WTC11 (cell line): ENCODE measurements around the gene SYCN. TPM values are rescaled to one million over a fixed set of nuclear protein-coding genes. Genes with fewer than 3 reads are reported as not detected.

Experiments used
- ATAC-seq: fragments of 200-7000 bp; cut with Tn5 transposase; 2 replicates; pipeline ENCODE4 v1.10.0; 2021; ENCODE audit warnings: mild to moderate bottlenecking, moderate library complexity
- CTCF ChIA-PET: fragments of 300-600 bp; sonication (Branson Sonifier 250); formaldehyde crosslinking; loops from one replicate; lab custom pipeline; 2021; ENCODE audit warnings: antibody characterized with exemption; lab: Charles Lee
- POLR2A ChIA-PET: fragments of 350-600 bp; sonication (Branson Sonifier 250); formaldehyde crosslinking; loops from one replicate; lab custom pipeline; 2021; ENCODE audit warnings: antibody characterized with exemption; lab: Charles Lee
- DNase-seq: peaks from one replicate; pipeline ENCODE4 v3.0.0; 2021; ENCODE audit warnings: low spot score
- H3K27ac Mint-ChIP-seq: 2 replicates; pipeline ENCODE4 v1.8.0; 2021; ENCODE audit warnings: mixed read lengths
- H3K27me3 Mint-ChIP-seq: 2 replicates; pipeline ENCODE4 v1.8.0; 2021; ENCODE audit warnings: low read depth, mild to moderate bottlenecking, moderate library complexity, mixed read lengths
- H3K36me3 Mint-ChIP-seq: 2 replicates; pipeline ENCODE4 v1.8.0; 2021; ENCODE audit warnings: mixed read lengths
- H3K4me1 Mint-ChIP-seq: 2 replicates; pipeline ENCODE4 v1.8.0; 2022; ENCODE audit warnings: mixed read lengths
- H3K4me3 Mint-ChIP-seq: 2 replicates; pipeline ENCODE4 v1.8.0; 2021; ENCODE audit warnings: mild to moderate bottlenecking, moderate library complexity, mixed read lengths
- H3K9me3 Mint-ChIP-seq: 2 replicates; pipeline ENCODE4 v1.8.0; 2021; ENCODE audit warnings: mixed read lengths
- ATF1 ChIP-seq: sonication (generic); formaldehyde crosslinking; IDR thresholded peaks from 2 replicates; pipeline ENCODE4 v1.8.1; 2023; ENCODE audit warnings: mild to moderate bottlenecking, moderate library complexity, missing genetic modification reagents
- CBFB ChIP-seq: sonication (generic); formaldehyde crosslinking; IDR thresholded peaks from 2 replicates; pipeline ENCODE4 v1.8.1; 2022; ENCODE audit warnings: mild to moderate bottlenecking, low read depth, missing genetic modification reagents
- CREM ChIP-seq: sonication (generic); formaldehyde crosslinking; IDR thresholded peaks from 2 replicates; pipeline ENCODE4 v1.8.1; 2022; ENCODE audit warnings: mild to moderate bottlenecking, missing genetic modification reagents, moderate library complexity
- EMX1 ChIP-seq: fragments of 250-450 bp; sonication (Bioruptor Pico); IDR thresholded peaks from 2 replicates; pipeline ENCODE4 v1.8.0; 2021; ENCODE audit warnings: mild to moderate bottlenecking
- FOXJ3 ChIP-seq: sonication (generic); formaldehyde crosslinking; IDR thresholded peaks from 2 replicates; pipeline ENCODE4 v1.9.0; 2021; ENCODE audit warnings: missing genetic modification reagents, mild to moderate bottlenecking, borderline replicate concordance
- FOXK1 ChIP-seq: sonication (generic); formaldehyde crosslinking; IDR thresholded peaks from 2 replicates; pipeline ENCODE4 v1.8.0; 2022; ENCODE audit warnings: mild to moderate bottlenecking, moderate library complexity, missing genetic modification reagents
- HMGA2 ChIP-seq: fragments of 250-450 bp; sonication (Bioruptor Pico); IDR thresholded peaks from 2 replicates; pipeline ENCODE4 v1.4.0; 2021; ENCODE audit warnings: mild to moderate bottlenecking, moderate library complexity
- JUN ChIP-seq: sonication (generic); formaldehyde crosslinking; IDR thresholded peaks from 2 replicates; pipeline ENCODE4 v1.8.0; 2023; ENCODE audit warnings: mild to moderate bottlenecking, missing genetic modification reagents
- KAT7 ChIP-seq: sonication (generic); formaldehyde crosslinking; IDR thresholded peaks from 2 replicates; pipeline ENCODE4 v1.8.1; 2023; ENCODE audit warnings: missing genetic modification reagents, mild to moderate bottlenecking, borderline replicate concordance
- NFATC4 ChIP-seq: fragments of 250-450 bp; sonication (Bioruptor Pico); IDR thresholded peaks from 2 replicates; pipeline ENCODE4 v1.9.0; 2021; ENCODE audit warnings: mild to moderate bottlenecking
- NFE2L1 ChIP-seq: sonication (generic); formaldehyde crosslinking; IDR thresholded peaks from 2 replicates; pipeline ENCODE4 v1.8.1; 2023; ENCODE audit warnings: missing genetic modification reagents
- NR1H2 ChIP-seq: sonication (generic); formaldehyde crosslinking; IDR thresholded peaks from 2 replicates; pipeline ENCODE4 v1.9.0; 2021; ENCODE audit warnings: mild to moderate bottlenecking, moderate library complexity, missing genetic modification reagents
- NR2C2 ChIP-seq: sonication (generic); formaldehyde crosslinking; IDR thresholded peaks from 2 replicates; pipeline ENCODE4 v1.8.0; 2022; ENCODE audit warnings: mild to moderate bottlenecking, missing genetic modification reagents
- SOX15 ChIP-seq: fragments of 250-450 bp; sonication (Bioruptor Pico); IDR thresholded peaks from 2 replicates; pipeline ENCODE4 v1.9.0; 2021; ENCODE audit warnings: mild to moderate bottlenecking
- TCF7 ChIP-seq: sonication (generic); formaldehyde crosslinking; IDR thresholded peaks from 2 replicates; pipeline ENCODE4 v1.8.0; 2022; ENCODE audit warnings: mild to moderate bottlenecking, low read depth, missing genetic modification reagents, moderate library complexity
- ZBTB21 ChIP-seq: sonication (generic); formaldehyde crosslinking; IDR thresholded peaks from 2 replicates; pipeline ENCODE4 v1.8.1; 2023; ENCODE audit warnings: mild to moderate bottlenecking, missing genetic modification reagents, borderline replicate concordance
- ZNF423 ChIP-seq: fragments of 250-450 bp; sonication (Bioruptor Pico); IDR thresholded peaks from 2 replicates; pipeline ENCODE4 v2.1.2; 2022; ENCODE audit warnings: mild to moderate bottlenecking, moderate library complexity
- ZNF671 ChIP-seq: fragments of 250-450 bp; sonication (Bioruptor Pico); IDR thresholded peaks from 2 replicates; pipeline ENCODE4 v1.8.0; 2021; ENCODE audit warnings: mild to moderate bottlenecking
- total RNA-seq: library from RNA; stranded (reverse); gene quantifications from 3 replicates; pipeline ENCODE4 v1.2.3, GENCODE V29; 2021
- TF ChIP-seq, protein P1 (sequence below): fragments of 250-450 bp; sonication (Bioruptor Pico); IDR thresholded peaks from 2 replicates; pipeline ENCODE4 v1.9.0; 2021; ENCODE audit warnings: mild to moderate bottlenecking
- TF ChIP-seq, protein P2 (sequence below): sonication (generic); formaldehyde crosslinking; IDR thresholded peaks from 2 replicates; pipeline ENCODE4 v1.8.1; 2023; ENCODE audit warnings: mild to moderate bottlenecking, missing genetic modification reagents, moderate library complexity
- TF ChIP-seq, protein P3 (sequence below): fragments of 250-450 bp; sonication (Bioruptor Pico); IDR thresholded peaks from 2 replicates; pipeline ENCODE4 v1.8.0; 2021; ENCODE audit warnings: mild to moderate bottlenecking
- TF ChIP-seq, protein P4 (sequence below): sonication (generic); formaldehyde crosslinking; IDR thresholded peaks from 2 replicates; pipeline ENCODE4 v1.8.0; 2023; ENCODE audit warnings: missing genetic modification reagents, mild to moderate bottlenecking, borderline replicate concordance
- TF ChIP-seq, protein P5 (sequence below): sonication (generic); formaldehyde crosslinking; IDR thresholded peaks from 2 replicates; pipeline ENCODE4 v1.8.1; 2023; ENCODE audit warnings: mild to moderate bottlenecking, moderate library complexity, missing genetic modification reagents
- TF ChIP-seq, protein P6 (sequence below): sonication (generic); formaldehyde crosslinking; IDR thresholded peaks from 2 replicates; pipeline ENCODE4 v1.8.0; 2022; ENCODE audit warnings: mild to moderate bottlenecking, missing genetic modification reagents
- TF ChIP-seq, protein P7 (sequence below): fragments of 200-600 bp; IDR thresholded peaks from 2 replicates; pipeline ENCODE4 v1.8.0; 2022; ENCODE audit warnings: antibody characterized with exemption

SYCN gene
- total RNA-seq, 1 experiment from 2014 or later = 0.77 TPM

DNA sequence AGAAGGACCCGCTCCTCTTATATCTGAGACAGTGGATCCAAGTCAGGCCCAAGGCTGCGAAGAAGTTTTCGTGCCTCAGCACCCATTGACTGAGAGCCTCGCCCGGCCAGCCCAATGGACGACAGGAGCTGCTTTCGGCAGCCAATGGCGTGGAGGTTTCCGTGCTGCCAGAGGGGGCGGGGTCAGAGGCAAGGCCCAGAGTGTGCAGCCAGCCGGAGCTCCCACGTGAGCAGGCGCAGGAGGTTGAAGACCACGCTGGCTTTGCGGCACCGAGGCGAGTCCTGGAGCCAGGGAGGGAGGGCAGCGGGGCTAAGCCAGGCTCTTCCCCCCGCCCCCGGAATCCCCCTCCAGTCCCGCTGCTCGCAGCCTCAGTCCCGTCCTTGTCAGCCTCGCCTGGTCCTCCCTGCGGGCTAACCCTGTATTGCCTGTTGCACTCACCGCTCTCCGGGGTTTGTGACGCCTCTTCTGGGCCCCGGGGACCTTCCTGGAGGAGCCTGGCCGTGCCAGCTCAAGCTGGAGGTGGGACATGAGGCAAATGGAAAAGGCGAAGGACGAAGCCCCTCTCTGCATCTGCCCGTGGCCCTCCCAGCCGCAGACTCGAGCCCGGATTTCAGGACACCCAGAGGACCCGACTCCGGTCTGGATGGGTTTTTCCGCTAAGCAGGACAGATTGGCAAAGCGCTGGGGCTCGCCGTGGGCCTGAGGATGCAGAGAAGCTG is 43.0 kb upstream of the SYCN start:
- POLR2A ChIA-PET = interaction anchor here (0.6 kb wide), 1 partner anchor 13 kb away, joined by 4 read pairs; no protein-coding TSS in a partner anchor
- CTCF ChIA-PET = interaction anchor here (0.6 to 1.6 kb wide), 15 partner anchors 14 to 125 kb away, joined by 3 to 6 read pairs (median 4); partner anchors contain the start of genes IFNL1, NCCRP1 and SAMD4B
- Mint-ChIP-seq H3K27ac (no peak overlapping the region), H3K9me3 (no peaks in the 10 kb centered on the region), H3K36me3 (no peaks in the 10 kb centered on the region), H3K4me3 (peak overlapping the region; percentile 60), H3K27me3 (peaks cover 65% of the 10 kb centered on the region), H3K4me1 (no peaks in the 10 kb centered on the region)
- ATAC-seq (peak; percentile 67), DNase-seq (peak; percentile 80)
- TF ChIP-seq NFATC4 (CRISPR knock-in tag) (no peak), TCF7 (peak; percentile 85; the same call in 1 of the 2 replicates), HMGA2 (CRISPR knock-in tag) (no peak), CREM (peak; percentile 54; the same call in 1 of the 2 replicates), NR2C2 (peak; percentile 43; the same call in 1 of the 2 replicates), JUN (0 out of 2 replicates have a peak, but pooled peaks have one; percentile 35), FOXK1 (CRISPR knock-in tag) (peak; percentile 84), CBFB (CRISPR knock-in tag) (no peak), SOX15 (CRISPR knock-in tag) (no peak), NFE2L1 (peak; percentile 93), ZNF671 (no peak), FOXJ3 (CRISPR knock-in tag) (no peak), EMX1 (CRISPR knock-in tag) (no peak), ZNF423 (no peak), ZBTB21 (peak; percentile 76; the same call in 1 of the 2 replicates), KAT7 (CRISPR knock-in tag) (no peak), ATF1 (CRISPR knock-in tag) (no peak), NR1H2 (no peak)
- TF ChIP-seq, protein P1, sequence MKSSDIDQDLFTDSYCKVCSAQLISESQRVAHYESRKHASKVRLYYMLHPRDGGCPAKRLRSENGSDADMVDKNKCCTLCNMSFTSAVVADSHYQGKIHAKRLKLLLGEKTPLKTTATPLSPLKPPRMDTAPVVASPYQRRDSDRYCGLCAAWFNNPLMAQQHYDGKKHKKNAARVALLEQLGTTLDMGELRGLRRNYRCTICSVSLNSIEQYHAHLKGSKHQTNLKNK (CRISPR knock-in tag) = no peak
- TF ChIP-seq, protein P2, sequence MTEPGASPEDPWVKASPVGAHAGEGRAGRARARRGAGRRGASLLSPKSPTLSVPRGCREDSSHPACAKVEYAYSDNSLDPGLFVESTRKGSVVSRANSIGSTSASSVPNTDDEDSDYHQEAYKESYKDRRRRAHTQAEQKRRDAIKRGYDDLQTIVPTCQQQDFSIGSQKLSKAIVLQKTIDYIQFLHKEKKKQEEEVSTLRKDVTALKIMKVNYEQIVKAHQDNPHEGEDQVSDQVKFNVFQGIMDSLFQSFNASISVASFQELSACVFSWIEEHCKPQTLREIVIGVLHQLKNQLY = no peak
- TF ChIP-seq, protein P3, sequence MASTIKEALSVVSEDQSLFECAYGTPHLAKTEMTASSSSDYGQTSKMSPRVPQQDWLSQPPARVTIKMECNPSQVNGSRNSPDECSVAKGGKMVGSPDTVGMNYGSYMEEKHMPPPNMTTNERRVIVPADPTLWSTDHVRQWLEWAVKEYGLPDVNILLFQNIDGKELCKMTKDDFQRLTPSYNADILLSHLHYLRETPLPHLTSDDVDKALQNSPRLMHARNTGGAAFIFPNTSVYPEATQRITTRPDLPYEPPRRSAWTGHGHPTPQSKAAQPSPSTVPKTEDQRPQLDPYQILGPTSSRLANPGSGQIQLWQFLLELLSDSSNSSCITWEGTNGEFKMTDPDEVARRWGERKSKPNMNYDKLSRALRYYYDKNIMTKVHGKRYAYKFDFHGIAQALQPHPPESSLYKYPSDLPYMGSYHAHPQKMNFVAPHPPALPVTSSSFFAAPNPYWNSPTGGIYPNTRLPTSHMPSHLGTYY (CRISPR knock-in tag) = no peak
- TF ChIP-seq, protein P4, sequence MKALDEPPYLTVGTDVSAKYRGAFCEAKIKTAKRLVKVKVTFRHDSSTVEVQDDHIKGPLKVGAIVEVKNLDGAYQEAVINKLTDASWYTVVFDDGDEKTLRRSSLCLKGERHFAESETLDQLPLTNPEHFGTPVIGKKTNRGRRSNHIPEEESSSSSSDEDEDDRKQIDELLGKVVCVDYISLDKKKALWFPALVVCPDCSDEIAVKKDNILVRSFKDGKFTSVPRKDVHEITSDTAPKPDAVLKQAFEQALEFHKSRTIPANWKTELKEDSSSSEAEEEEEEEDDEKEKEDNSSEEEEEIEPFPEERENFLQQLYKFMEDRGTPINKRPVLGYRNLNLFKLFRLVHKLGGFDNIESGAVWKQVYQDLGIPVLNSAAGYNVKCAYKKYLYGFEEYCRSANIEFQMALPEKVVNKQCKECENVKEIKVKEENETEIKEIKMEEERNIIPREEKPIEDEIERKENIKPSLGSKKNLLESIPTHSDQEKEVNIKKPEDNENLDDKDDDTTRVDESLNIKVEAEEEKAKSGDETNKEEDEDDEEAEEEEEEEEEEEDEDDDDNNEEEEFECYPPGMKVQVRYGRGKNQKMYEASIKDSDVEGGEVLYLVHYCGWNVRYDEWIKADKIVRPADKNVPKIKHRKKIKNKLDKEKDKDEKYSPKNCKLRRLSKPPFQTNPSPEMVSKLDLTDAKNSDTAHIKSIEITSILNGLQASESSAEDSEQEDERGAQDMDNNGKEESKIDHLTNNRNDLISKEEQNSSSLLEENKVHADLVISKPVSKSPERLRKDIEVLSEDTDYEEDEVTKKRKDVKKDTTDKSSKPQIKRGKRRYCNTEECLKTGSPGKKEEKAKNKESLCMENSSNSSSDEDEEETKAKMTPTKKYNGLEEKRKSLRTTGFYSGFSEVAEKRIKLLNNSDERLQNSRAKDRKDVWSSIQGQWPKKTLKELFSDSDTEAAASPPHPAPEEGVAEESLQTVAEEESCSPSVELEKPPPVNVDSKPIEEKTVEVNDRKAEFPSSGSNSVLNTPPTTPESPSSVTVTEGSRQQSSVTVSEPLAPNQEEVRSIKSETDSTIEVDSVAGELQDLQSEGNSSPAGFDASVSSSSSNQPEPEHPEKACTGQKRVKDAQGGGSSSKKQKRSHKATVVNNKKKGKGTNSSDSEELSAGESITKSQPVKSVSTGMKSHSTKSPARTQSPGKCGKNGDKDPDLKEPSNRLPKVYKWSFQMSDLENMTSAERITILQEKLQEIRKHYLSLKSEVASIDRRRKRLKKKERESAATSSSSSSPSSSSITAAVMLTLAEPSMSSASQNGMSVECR (CRISPR knock-in tag) = no peak; the same call in 1 of the 2 replicates
- TF ChIP-seq, protein P5, sequence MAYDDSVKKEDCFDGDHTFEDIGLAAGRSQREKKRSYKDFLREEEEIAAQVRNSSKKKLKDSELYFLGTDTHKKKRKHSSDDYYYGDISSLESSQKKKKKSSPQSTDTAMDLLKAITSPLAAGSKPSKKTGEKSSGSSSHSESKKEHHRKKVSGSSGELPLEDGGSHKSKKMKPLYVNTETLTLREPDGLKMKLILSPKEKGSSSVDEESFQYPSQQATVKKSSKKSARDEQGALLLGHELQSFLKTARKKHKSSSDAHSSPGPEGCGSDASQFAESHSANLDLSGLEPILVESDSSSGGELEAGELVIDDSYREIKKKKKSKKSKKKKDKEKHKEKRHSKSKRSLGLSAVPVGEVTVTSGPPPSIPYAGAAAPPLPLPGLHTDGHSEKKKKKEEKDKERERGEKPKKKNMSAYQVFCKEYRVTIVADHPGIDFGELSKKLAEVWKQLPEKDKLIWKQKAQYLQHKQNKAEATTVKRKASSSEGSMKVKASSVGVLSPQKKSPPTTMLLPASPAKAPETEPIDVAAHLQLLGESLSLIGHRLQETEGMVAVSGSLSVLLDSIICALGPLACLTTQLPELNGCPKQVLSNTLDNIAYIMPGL (CRISPR knock-in tag) = no peak
- TF ChIP-seq, protein P6, sequence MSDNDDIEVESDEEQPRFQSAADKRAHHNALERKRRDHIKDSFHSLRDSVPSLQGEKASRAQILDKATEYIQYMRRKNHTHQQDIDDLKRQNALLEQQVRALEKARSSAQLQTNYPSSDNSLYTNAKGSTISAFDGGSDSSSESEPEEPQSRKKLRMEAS (CRISPR knock-in tag) = peak; percentile 91
- TF ChIP-seq, protein P7, sequence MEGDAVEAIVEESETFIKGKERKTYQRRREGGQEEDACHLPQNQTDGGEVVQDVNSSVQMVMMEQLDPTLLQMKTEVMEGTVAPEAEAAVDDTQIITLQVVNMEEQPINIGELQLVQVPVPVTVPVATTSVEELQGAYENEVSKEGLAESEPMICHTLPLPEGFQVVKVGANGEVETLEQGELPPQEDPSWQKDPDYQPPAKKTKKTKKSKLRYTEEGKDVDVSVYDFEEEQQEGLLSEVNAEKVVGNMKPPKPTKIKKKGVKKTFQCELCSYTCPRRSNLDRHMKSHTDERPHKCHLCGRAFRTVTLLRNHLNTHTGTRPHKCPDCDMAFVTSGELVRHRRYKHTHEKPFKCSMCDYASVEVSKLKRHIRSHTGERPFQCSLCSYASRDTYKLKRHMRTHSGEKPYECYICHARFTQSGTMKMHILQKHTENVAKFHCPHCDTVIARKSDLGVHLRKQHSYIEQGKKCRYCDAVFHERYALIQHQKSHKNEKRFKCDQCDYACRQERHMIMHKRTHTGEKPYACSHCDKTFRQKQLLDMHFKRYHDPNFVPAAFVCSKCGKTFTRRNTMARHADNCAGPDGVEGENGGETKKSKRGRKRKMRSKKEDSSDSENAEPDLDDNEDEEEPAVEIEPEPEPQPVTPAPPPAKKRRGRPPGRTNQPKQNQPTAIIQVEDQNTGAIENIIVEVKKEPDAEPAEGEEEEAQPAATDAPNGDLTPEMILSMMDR = no peak
